Left ventricle myocardium inferior (tissue), 1 donor: ENCODE results near the gene IP6K3. TPM values are rescaled to one million over a fixed set of nuclear protein-coding genes. Genes with fewer than 3 reads are reported as not detected.

Experiments used
- DNase-seq: peaks from one replicate; pipeline ENCODE4 v3.0.0-alpha.2; 2020
- H3K27ac ChIP-seq: fragments of 200-600 bp; replicated peaks from 2 replicates; pipeline ENCODE4 v1.8.0; 2021
- H3K27me3 ChIP-seq: fragments of 200-600 bp; 2 replicates; pipeline ENCODE4 v1.8.0; 2021; ENCODE audit warnings: low read depth
- H3K36me3 ChIP-seq: fragments of 200-600 bp; 2 replicates; pipeline ENCODE4 v1.8.0; 2021
- H3K4me1 ChIP-seq: fragments of 200-600 bp; 2 replicates; pipeline ENCODE4 v1.8.0; 2021
- H3K4me3 ChIP-seq: fragments of 200-600 bp; 2 replicates; pipeline ENCODE4 v1.8.0; 2021; ENCODE audit warnings: mild to moderate bottlenecking, moderate library complexity
- H3K9me3 ChIP-seq: fragments of 200-600 bp; replicated peaks from 2 replicates; pipeline ENCODE4 v1.8.0; 2021
- CTCF ChIP-seq: fragments of 200-600 bp; IDR thresholded peaks from 2 replicates; pipeline ENCODE4 v1.8.0; 2021; ENCODE audit warnings: antibody characterized with exemption, mild to moderate bottlenecking, borderline replicate concordance
- intact Hi-C: fragments of 100-400 bp; cut with micrococcal nuclease; formaldehyde crosslinking; loops from one replicate; pipeline ENCODE4 v1.11.0; 2022
- total RNA-seq: library from RNA; stranded (reverse); fragmentation: NEBNext Ultra II Directional; extraction: Animal tissue kit (Norgen Biotek cat#: 25700); gene quantifications from one replicate; pipeline ENCODE4 v1.2.1, GENCODE V29; 2021
- donor health status: DM: no; HTN: yes; CAD: no; lungs with severe emphysema.

Gene IP6K3
- total RNA-seq, 1 donor from 2014 or later, result 42.0 TPM

GRCh38 chr6:33704215-33705066 lies 42.3 kb downstream of the IP6K3 start:
- Histone ChIP-seq H3K4me1 (peaks cover 37% of the 10 kb centered on the region), H3K9me3 (no peaks in the 10 kb centered on the region), H3K27ac (no peak overlapping the region), H3K36me3 (peaks cover 7% of the 10 kb centered on the region), H3K27me3 (no peaks in the 10 kb centered on the region), H3K4me3 (no peak overlapping the region)
- no peak for TF ChIP-seq CTCF
- intact Hi-C loops, result loop anchor here (5.0 kb wide), 1 partner anchor 117 kb away; no protein-coding TSS in a partner anchor
- no peak for DNase-seq

GRCh38 chr6:33702345-33702977 lies 44.2 kb downstream of the IP6K3 start:
- intact Hi-C loops, result loop anchor here (5.0 kb wide), 1 partner anchor 115 kb away; no protein-coding TSS in a partner anchor
- DNase-seq, result no peak
- Histone ChIP-seq H3K27me3 (no peaks in the 10 kb centered on the region), H3K4me1 (peaks cover 41% of the 10 kb centered on the region), H3K4me3 (no peak overlapping the region), H3K9me3 (no peaks in the 10 kb centered on the region), H3K36me3 (peaks cover 7% of the 10 kb centered on the region), H3K27ac (no peak overlapping the region)
- peak; percentile 66 for TF ChIP-seq CTCF

DNA sequence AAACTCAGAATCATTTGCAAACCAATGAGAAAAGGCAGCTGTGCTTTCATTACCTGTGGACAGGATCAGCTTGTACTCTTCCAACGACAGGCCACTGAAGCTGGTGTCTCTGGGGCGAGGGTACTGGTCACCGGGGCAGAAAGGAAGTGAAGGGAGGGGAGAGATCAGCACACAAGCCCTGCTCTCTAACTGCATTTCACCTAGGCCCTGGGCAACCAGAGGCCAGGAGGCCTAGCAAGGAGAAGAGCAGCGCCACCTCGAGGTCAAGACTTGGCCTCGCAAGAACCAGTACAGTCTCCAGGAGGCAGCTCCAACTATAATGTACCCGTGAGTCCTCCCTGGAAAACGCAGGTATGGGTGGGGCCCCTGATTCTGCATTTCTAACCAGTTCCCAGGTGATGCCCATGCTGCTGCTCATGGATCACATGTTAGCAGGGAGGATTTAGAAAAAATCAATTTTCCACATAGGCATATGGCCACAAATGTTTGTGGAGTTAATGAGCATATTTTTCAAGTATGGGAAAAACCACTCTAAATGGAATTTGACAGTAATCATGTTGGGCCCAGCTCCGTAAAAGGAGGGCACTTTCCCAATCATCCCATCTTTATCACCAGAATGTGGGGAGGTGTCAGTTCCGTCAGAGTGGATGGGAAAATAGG lies 46.2 kb downstream of the IP6K3 start:
- H3K4me3 ChIP-seq, result no peak overlapping the region
- peak; percentile 71 for TF ChIP-seq CTCF
- H3K9me3 ChIP-seq, result no peaks in the 10 kb centered on the region
- peaks cover 7% of the 10 kb centered on the region for H3K36me3 ChIP-seq
- no peak for DNase-seq
- peak overlapping the region; percentile 36 for H3K27ac ChIP-seq
- H3K27me3 ChIP-seq, result no peaks in the 10 kb centered on the region
- peaks cover 60% of the 10 kb centered on the region for H3K4me1 ChIP-seq
- intact Hi-C loops, result loop anchor here (5.0 kb wide), 1 partner anchor 113 kb away; no protein-coding TSS in a partner anchor

GRCh38 chr6:33699739-33700138 lies 47.0 kb downstream of the IP6K3 start:
- Histone ChIP-seq H3K27ac (peak overlapping the region; percentile 36), H3K4me3 (no peak overlapping the region), H3K36me3 (peaks cover 7% of the 10 kb centered on the region), H3K4me1 (peaks cover 68% of the 10 kb centered on the region), H3K27me3 (no peaks in the 10 kb centered on the region), H3K9me3 (no peaks in the 10 kb centered on the region)
- no peak for TF ChIP-seq CTCF
- no peak for DNase-seq
- intact Hi-C loops, result loop anchor here (5.0 kb wide), 1 partner anchor 112 kb away; no protein-coding TSS in a partner anchor

DNA sequence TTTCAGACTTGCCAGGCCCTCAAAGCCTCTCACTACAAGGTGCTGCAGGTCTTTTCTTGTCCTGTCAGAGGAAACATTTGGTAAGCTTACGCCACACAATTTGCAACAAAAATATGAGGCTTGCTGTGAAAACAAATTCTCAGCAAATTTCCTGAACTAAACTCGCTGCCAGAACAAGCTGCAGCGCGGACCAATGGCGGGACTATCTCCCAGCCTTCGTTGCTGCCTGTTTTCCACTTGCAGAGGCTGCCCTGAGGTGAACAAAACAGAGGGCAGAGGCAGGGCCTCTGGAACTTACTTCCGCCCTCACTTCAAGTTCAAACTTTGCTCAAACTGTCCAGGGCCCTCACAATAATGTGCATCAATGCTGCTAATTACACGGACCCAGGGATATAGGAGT lies 47.6 kb downstream of the IP6K3 start:
- no peaks in the 10 kb centered on the region for H3K9me3 ChIP-seq
- peaks cover 74% of the 10 kb centered on the region for H3K4me1 ChIP-seq
- intact Hi-C loops, result no loop called here
- H3K36me3 ChIP-seq, result peaks cover 7% of the 10 kb centered on the region
- DNase-seq, result no peak
- no peaks in the 10 kb centered on the region for H3K27me3 ChIP-seq
- H3K27ac ChIP-seq, result peak overlapping the region; percentile 36
- no peak overlapping the region for H3K4me3 ChIP-seq
- TF ChIP-seq CTCF, result no peak
